ENCODE data around the gene ACAP2.
"Not testable (repeated sequence)": the region's sequence is repeated elsewhere in the genome, so short reads cannot be mapped to it uniquely, and the experiment has no call there.

Gene ACAP2

GRCh38 chr3:195441992-195442572 is 738 bp downstream of the ACAP2 start:
- no peak for DNase-seq (ENCODE audit: low read depth)

DNA sequence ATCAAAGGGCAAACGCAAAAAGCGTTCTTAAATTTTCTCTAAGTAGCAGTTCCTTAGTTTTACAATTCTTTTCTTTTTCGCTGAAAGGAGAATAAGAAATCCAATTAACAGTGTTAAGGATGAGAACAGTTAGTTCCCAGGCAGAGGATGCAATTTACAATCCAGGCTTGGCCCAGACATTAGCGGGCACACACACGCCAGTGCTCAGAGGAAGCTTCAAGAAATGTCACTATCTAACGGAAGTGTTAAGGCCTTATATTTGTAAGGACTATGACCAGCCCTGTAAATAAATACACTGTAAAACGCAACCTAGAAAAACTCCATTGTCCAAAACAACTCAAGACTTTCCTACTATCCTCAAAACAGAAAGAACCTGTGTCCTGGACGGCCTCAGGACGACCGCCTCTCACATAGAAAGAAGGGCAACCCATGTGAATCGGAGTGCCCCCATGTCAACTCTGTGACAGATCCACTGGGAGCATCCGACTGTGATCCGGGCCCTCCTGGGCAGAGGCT is 1.3 kb downstream of the ACAP2 start:
- DNase-seq (ENCODE audit: low read depth), result no peak

DNA sequence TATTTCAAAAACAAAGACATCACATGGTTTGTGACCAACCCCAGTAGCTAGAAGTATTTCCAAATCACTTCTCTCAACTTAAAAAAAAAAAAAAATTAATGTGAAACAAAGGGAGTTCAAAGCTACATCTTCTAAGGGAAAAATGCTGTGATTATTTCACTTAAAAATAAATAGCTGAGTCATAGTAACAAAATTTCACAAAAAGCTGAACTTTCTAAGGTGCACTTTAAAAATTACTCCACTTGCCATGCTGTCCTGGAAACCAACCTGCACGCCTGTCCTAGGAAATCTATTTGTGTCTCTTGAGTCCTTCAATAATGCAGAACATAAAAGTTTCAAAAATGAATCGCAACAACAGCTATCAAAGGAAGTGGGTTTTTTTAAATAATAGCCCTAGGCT is 1.8 kb downstream of the ACAP2 start:
- DNase-seq (ENCODE audit: low read depth), result no peak

DNA sequence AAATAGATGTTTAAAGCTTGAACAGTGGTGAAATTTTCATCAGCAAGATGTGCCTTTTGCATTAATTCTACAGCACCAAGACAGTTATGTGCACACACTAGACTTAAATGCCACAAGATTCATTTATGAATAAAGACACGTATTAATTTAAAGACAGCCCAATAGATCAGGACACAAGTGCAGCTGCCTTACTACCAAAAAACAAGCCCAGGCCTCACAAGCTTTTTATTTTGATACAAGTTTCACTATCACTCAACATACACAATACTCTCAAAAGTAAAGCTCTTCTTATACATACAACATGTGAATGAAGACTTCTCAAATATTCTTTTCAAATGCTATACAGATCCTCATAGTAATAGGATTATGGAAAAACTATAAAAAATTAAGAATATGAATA is 2.4 kb downstream of the ACAP2 start:
- no peak for DNase-seq (ENCODE audit: low read depth)

- no peak for DNase-seq (ENCODE audit: low read depth)
Measured at GRCh38 chr3:195438371-195438770, 4.4 kb downstream of the ACAP2 start.

- DNase-seq (ENCODE audit: low read depth), result no peak
Measured at GRCh38 chr3:195425849-195426248, 17.0 kb downstream of the ACAP2 start.

DNA sequence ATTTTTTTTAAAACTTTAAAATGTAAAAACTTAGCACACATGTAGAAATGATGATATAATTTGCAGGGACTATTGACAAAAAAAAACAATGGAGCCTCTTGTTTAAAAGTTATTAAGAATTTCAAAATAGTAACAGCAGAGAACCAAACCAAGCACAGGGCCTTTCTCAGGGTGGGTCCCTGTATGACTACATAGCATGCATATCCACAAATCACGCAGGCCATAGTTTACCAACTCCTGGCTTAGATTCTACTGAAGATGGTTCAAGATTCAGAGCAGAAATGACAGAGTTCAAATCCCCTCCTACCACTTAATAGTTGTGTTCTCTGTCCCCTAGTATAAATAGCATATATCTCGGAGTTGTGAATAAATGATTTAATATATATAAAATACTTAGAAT is 19.0 kb downstream of the ACAP2 start:
- no peak for DNase-seq (ENCODE audit: low read depth)

DNA sequence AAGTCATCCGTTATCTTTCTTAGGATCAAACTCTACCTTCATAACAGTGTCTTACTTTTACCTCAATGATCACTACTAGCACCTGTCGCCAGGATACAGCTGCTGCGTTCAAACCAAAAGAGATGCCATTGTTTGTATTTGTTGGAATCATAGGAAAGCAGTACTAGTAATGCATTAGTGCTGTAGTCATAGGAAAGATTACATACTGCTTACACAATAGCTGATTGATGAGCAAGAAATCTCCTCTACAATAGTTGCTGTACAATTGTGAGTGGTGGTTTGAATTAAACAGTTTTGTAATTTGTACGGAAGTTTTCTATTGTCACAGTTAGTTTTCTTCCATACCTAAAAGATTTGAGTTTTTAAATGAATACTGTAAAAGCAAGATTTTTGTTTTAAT is 21.4 kb downstream of the ACAP2 start:
- no peak for DNase-seq (ENCODE audit: low read depth)

- DNase-seq (ENCODE audit: low read depth), result no peak
Measured at GRCh38 chr3:195416795-195417194, 26.0 kb downstream of the ACAP2 start.

DNA sequence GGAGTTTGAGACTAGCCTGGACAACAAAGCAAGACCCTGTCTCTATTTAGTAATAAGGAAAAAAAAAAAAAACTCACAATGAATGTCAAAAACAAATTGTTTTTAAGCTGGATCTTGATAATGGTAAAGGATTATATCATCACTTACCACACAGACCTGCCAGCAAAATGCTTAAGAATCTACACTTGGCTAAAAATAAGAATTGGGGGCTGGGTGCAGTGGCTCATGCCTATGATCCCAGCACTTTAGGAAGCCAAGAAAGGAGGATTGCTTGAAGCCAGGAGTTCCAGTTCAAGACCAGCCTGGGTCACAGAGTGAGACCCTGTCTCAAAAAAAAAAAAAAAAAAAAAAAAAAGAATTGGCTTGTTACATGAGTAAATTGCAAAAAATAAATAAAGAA is 31.0 kb downstream of the ACAP2 start:
- DNase-seq (ENCODE audit: low read depth), result peak; percentile 19

DNA sequence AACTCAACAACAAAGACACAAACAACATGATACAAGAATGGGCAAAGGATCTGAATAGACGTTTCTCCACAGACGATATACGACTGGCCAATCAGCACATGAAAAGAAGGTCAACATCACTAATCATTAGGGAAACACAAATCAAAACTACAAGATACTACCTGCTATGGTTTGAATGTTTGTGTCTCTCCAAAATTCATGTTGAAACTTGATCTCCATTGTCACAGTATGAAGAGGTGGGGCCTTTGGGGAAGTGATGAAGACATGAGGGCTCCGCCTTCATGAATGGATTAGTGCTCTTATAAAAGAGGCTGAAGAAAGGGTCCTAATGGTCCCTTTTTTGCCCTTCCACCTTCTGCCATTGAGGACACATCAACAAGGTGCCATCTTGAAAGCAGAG is 32.3 kb downstream of the ACAP2 start:
- DNase-seq (ENCODE audit: low read depth), result no peak

DNA sequence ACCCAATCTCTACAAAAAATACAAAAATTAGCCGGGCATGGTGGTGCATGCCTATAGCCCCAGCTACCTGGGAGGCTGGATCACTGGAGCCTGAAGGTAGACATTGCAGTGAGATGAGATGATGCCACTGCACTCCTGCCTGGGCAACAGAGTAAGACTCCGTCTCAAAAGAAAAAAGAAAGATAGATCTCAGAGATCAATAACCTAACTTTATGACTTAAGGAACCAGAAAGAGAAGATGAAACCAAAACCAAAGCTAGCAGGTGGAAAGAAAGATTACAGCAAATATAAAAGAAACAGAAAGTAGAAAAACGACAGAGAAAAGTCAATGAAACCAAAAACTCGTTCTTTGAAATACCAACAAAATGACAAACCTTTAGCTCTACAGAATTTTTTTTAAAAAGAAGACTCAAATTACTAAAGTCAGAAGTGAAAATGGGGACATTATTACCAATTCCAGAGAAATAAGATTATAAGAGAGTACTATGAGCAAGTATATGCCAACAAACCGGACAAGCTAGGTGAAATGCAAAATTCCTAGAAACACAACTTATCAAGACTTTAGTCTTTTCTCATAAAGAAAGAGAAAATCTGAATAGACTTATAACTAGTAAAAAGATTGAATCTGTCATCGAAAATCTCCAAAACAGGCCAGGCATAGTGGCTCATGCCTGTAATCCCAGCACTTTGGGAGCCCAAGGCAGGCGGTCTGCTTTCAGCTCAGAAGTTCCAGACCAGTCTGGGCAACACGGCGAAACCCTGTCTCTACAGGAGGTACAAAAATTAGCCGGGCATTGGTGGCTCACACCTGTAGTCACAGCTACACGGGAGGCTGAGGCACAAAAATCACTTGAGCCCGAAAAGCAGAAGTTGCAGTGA is 35.0 kb downstream of the ACAP2 start:
- no peak for DNase-seq (ENCODE audit: low read depth)

DNA sequence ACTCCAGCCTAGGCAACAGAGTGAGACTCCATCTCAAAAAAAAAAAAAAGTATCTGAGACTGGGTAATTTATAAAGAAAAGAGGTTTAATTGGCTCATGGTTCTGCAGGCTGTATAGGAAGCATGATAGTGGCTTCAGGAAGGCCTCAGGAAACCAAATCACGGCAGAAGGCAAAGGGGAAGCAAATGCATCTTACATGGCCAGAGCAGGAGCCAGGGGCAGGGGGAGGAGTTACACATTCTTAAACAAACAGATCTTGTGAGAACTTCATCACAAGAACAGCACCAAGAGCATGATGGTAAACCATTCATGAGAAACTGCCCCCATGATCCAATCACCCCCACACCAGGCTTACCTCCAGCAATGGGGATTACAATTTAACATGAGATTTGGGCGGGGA is 37.2 kb downstream of the ACAP2 start:
- DNase-seq (ENCODE audit: low read depth), result no peak

DNA sequence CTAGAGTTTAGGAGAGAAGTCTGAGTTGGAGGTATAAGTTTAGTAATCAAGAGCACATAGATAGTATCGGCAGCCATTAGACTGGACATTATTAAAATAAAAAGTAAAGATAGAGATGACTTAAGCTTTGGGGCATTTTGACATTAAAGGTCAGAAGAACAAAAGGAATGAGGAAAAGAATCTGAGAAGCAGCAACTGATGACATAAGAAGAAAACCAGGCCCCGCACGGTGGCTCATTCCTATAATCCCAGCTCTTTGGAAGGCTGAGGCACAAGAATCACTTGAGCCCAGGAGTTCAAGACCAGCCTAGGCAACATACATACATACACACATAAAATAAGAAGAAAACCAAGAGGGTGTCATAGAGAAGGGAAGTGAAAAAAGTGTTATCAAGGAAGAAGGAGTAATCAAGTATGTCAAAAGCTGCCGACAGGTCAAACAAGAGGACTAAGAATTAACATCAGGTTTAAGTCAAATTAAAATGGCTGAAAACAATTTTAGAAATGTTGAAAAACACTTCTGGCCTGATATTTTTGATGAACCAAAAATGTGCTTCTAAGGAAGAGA is 38.9 kb downstream of the ACAP2 start:
- no peak for DNase-seq (ENCODE audit: low read depth)

DNA sequence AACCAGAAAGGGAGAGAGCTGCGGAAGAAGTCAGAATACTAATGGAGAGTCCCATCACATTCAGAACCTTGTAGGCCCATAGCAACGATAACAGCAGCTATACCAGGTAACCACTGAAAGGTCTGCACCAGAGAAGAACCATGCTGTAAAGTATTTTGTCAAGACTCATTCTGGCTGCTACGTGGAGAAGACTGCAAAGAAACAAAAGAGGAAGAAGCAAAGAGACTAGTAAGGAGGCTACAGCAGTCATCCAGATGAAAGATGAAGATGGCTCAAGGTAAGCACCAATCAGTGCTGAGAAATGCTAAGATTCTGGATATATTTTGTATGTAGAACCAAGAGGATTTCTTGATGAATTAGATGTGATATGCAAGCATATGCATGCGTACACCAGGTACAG is 39.6 kb downstream of the ACAP2 start:
- no peak for DNase-seq (ENCODE audit: low read depth)

DNA sequence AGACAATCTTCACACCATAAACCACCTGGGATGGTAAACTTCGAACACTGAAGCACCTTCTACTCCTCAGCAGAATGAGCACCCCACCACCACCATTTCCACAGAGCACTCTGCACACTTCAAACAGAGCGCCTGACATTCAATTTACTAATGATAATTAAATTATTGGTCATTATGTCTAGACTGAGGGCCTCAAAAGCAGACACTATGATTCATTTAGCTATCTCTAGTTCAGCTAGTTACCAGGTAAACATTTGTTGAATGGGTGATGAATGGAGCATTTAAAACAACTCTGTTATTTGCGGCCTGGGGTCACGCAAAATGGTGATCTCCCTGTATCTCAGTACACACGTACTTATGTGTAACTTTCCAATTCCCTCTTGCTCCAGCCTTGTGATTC is 40.9 kb downstream of the ACAP2 start:
- no peak for DNase-seq (ENCODE audit: low read depth)

- DNase-seq (ENCODE audit: low read depth), result not testable (repeated sequence)
Measured at GRCh38 chr3:195398460-195398859, 44.4 kb downstream of the ACAP2 start.

DNA sequence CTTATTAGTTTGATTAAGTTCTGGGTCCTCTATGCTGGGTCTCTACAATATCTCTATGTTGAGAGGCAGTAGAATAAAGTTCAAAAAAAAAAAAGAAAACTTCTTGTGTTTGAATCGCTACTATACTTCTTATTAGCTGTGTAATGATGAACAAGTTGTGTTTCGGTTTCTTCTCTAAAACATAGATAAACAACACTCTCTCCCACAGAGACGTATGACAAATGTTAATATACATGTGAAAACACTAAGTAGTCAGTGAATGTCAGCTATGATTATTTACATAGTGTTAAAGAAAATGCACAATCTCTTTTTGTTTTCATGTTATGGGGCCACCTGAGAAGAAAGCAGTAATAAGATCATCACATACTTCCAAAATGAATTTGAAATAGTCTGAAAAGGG is 45.3 kb downstream of the ACAP2 start:
- DNase-seq (ENCODE audit: low read depth), result no peak

- no peak for DNase-seq (ENCODE audit: low read depth)
Measured at GRCh38 chr3:195395208-195395816, 47.5 kb downstream of the ACAP2 start.

DNA sequence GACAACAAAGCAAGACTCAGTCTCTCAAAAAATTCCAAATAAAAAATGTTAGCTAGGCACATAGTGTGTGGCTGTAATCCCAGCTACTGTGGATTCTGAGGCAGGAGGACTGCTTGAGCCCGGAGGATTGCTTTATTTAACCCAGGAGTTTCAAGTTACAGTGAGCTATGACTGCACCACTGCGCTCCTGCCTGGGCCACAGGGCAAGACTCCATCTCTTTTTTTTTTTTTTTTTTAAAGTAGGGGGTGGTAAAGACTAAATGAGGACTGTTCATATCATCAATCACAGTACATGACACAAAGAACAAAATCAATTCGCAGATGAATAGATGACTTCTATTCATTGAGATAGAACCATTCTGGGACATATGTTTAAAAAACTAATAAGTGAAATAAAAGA is 48.1 kb downstream of the ACAP2 start:
- DNase-seq (ENCODE audit: low read depth), result no peak

DNA sequence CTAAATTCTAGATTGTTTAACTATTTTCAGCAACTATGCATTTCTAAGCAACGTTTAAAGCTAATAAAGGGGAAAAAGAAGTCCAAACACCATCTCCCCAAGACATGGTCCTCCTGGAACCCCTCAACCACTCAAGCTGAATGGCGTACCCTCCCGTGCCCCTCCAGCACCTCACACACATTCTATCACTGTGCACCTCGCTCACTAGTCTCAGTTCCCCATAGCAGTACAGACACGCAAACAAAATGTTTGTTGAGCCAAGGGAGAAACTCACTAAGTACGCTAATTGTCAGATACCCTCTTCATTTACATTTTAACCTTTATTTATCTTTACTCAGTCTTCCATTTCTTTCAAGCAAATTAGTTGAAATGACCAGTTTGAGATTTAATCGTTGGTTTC is 48.8 kb downstream of the ACAP2 start:
- no peak for DNase-seq (ENCODE audit: low read depth)

- no peak for DNase-seq (ENCODE audit: low read depth)
Measured at GRCh38 chr3:195388380-195388779, 54.4 kb downstream of the ACAP2 start.

DNA sequence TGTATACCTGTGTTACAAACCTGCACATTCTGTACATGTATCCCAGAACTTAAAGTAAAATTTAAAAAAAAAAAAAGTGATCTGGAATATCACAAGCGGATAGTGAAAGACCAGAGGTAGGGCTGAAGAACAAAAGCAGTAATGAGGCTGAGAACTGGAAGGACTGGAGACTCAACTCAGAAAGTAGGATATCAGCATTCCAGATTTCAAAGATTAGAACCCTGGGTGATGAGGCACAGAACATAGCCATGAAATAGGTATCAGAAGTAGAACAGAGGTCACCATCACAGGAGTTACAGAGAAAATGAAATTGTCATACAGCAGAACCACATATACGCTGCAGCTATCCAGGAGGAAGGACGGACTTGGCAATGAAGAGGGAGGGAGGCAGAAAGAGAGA is 56.1 kb downstream of the ACAP2 start:
- DNase-seq (ENCODE audit: low read depth), result no peak

Measured in HS-5 (cell line).